ENCODE data around the gene ARIH2. TPM values are rescaled to one million over a fixed set of nuclear protein-coding genes. Genes with fewer than 3 reads are reported as not detected.

The ARIH2 gene
- total and polyA plus RNA-seq, 9 of the 15 experiments (the other 6 are each of a cell fraction or from before 2014, with no cell fraction given): 27.0 to 120 (median 108) TPM

DNA sequence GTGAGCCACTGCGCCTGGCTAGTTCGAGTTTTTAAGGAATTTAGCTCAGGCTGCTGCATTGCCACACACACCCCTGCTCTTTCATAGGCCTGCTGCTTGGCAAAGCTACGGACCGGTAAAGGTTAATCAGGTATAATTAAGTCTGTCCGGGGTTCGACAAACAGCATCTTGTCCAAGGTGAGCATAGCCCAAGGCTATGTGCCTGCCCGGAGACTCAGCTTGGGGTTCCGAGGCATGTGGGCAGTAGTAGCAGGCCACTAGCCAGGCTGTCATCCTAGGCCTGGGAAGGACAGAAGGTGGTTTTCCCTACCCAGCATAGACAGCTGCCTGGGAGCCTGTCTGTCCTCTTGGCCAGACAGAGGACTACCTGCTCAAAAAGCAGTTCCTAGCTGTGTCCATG lies 78.0 kb downstream of the ARIH2 start:
- FAIRE-seq (no peak), ATAC-seq (no peak), DNase-seq (ENCODE audit: extremely low read depth in 1 of 4, low spot score in 3 of 4) (no peak)
- ChIA-PET CTCF (ENCODE audit: low intra/inter-chr PET ratio) (no interaction called here), POLR2A (interaction anchor here (0.6 to 1.8 kb wide), 3 partner anchors 11 to 31 kb away, joined by 3 to 5 read pairs (median 5); partner anchors contain the start of gene WDR6)
- Histone ChIP-seq H3K4me1 (replicated peaks in 1 of 2; ENCODE audit: control insufficient read depth in 2 of 2, insufficient read depth in 2 of 2, low read length in 2 of 2) (peaks cover 0 to 10% of the 10 kb centered on the region in 2 experiments; a peak in 2 of 5 replicates), H3K27ac (ENCODE audit: extremely low read depth, low read depth, low read length) (no peak overlapping the region), H3K4me3 (no peak overlapping the region), H3K9ac (ENCODE audit: insufficient read depth in 1 of 2, low read depth in 2 of 2, low read length in 2 of 2) (no peak overlapping the region), H3K9me3 (replicated peaks; ENCODE audit: control insufficient read depth, insufficient read depth, low read depth, low read length) (no peaks in the 10 kb centered on the region), H3K27me3 (ENCODE audit: control insufficient read depth in 2 of 2, insufficient read depth in 2 of 2, low read length in 2 of 2) (no peaks in the 10 kb centered on the region), H3K9me1 (ENCODE audit: control insufficient read depth, insufficient read depth, low read length) (no peaks in the 10 kb centered on the region), H4K20me1 (replicated peaks; ENCODE audit: control insufficient read depth, insufficient read depth, low read length) (no peaks in the 10 kb centered on the region), H3K4me2 (ENCODE audit: insufficient read depth, low read length) (no peak overlapping the region), H2AFZ (ENCODE audit: low read depth, low read length) (no peak overlapping the region), H3K36me3 (ENCODE audit: control insufficient read depth, insufficient read depth, low read length) (no peaks in the 10 kb centered on the region), H3K79me2 (ENCODE audit: control insufficient read depth, insufficient read depth, low read length) (no peaks in the 10 kb centered on the region)
- intact Hi-C loops (cut with micrococcal nuclease) (no loop called here), in situ Hi-C loops (cut with MboI) (no loop called here)
- WGBS (ENCODE audit: insufficient coverage, low coverage, missing lambda C conversion rate): 77% methylated on average over 8 of the region's 8 CpGs
- no TSS peak for BruUV-seq (replicated peaks)
- no peak for TF ChIP-seq ZNF398 (CRISPR knock-in tag; IDR thresholded peaks at IDR 0.05)
- TF ChIP-seq, protein P1, sequence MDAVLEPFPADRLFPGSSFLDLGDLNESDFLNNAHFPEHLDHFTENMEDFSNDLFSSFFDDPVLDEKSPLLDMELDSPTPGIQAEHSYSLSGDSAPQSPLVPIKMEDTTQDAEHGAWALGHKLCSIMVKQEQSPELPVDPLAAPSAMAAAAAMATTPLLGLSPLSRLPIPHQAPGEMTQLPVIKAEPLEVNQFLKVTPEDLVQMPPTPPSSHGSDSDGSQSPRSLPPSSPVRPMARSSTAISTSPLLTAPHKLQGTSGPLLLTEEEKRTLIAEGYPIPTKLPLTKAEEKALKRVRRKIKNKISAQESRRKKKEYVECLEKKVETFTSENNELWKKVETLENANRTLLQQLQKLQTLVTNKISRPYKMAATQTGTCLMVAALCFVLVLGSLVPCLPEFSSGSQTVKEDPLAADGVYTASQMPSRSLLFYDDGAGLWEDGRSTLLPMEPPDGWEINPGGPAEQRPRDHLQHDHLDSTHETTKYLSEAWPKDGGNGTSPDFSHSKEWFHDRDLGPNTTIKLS (IDR thresholded peaks at IDR 0.05; ENCODE audit: borderline replicate concordance, low read depth): no peak
